Hindlimb muscle (tissue), 1 donor: ENCODE data around the gene EML2. TPM values are rescaled to one million over a fixed set of nuclear protein-coding genes. Genes with fewer than 3 reads are reported as not detected.
"Not testable (repeated sequence)": the region's sequence is repeated elsewhere in the genome, so short reads cannot be mapped to it uniquely, and the experiment has no call there.

Experiments
- DNase-seq: peaks from one replicate; pipeline ENCODE4 v3.0.0-alpha.2; 2013
- polyA plus RNA-seq: library from polyadenylated mRNA; unstranded; fragments of 120-200 nt; gene quantifications from one replicate; pipeline ENCODE4 v1.2.1, GENCODE V29; 2013; ENCODE audit not compliant: insufficient read length

Gene EML2
- 13.1 TPM for polyA plus RNA-seq

GRCh38 chr19:45638930-45639729 is at the start of gene EML2:
EML2 (minus strand) TSS chr19:45639397; CDS start chr19:45639376, 21 bp downstream.
- peak; percentile 19 for DNase-seq

- DNase-seq, result no peak
These were observed 48.4 kb upstream of the EML2 start for GRCh38 chr19:45687599-45687998.

GRCh38 chr19:45685045-45685444 is 45.8 kb upstream of the EML2 start:
- not testable (repeated sequence) for DNase-seq

GRCh38 chr19:45682908-45683307 is 43.7 kb upstream of the EML2 start:
- DNase-seq, result no peak

- DNase-seq, result no peak
These were observed 42.9 kb upstream of the EML2 start for GRCh38 chr19:45682117-45682516.

GRCh38 chr19:45681391-45682015 is 42.3 kb upstream of the EML2 start:
- peak; percentile 66 for DNase-seq

- no peak for DNase-seq
These were observed 38.4 kb upstream of the EML2 start for GRCh38 chr19:45677351-45678230.

- DNase-seq, result no peak
These were observed 37.7 kb upstream of the EML2 start for GRCh38 chr19:45676851-45677263.

GRCh38 chr19:45674946-45675345 is 35.7 kb upstream of the EML2 start:
- no peak for DNase-seq

- no peak for DNase-seq
These were observed 31.7 kb upstream of the EML2 start for GRCh38 chr19:45670670-45671453.

GRCh38 chr19:45668342-45668871 is 29.2 kb upstream of the EML2 start:
- DNase-seq, result no peak

- DNase-seq, result no peak
These were observed 28.6 kb upstream of the EML2 start, which contains the start of gene GIPR for GRCh38 chr19:45667620-45668341. GIPR (plus strand) TSS chr19:45668221; CDS start chr19:45669521, 1,300 bp downstream.

- DNase-seq, result no peak
These were observed 25.4 kb upstream of the EML2 start for GRCh38 chr19:45664575-45664974.

- no peak for DNase-seq
These were observed 24.6 kb upstream of the EML2 start for GRCh38 chr19:45663800-45664199.

GRCh38 chr19:45660636-45661035 is 21.4 kb upstream of the EML2 start:
- no peak for DNase-seq

- no peak for DNase-seq
These were observed 20.0 kb upstream of the EML2 start for GRCh38 chr19:45659096-45659729.

- DNase-seq, result no peak
These were observed 18.4 kb upstream of the EML2 start for GRCh38 chr19:45657520-45658167.

GRCh38 chr19:45655073-45655472 is 15.9 kb upstream of the EML2 start:
- no peak for DNase-seq

GRCh38 chr19:45653634-45654033 is 14.4 kb upstream of the EML2 start:
- DNase-seq, result no peak

- no peak for DNase-seq
These were observed 11.5 kb upstream of the EML2 start for GRCh38 chr19:45650722-45651121.
